K562 (cell line): Measurements from ENCODE around the gene SGPP1. TPM values are rescaled to one million over a fixed set of nuclear protein-coding genes. Genes with fewer than 3 reads are reported as not detected.

Source experiments
- ATAC-seq: fragments of 200-7000 bp; cut with Tn5 transposase; 3 replicates; pipeline ENCODE4 v1.9.1; 2020; ENCODE audit warnings: moderate library complexity
- BruUV-seq: library from RNA; stranded (reverse); fragments of 400-500 nt; replicated peaks from 2 replicates; lab custom pipeline; 2021; lab: Mats Ljungman, UMichigan
- CTCF ChIA-PET: fragments of 300-600 bp; formaldehyde crosslinking; extraction: SDS; loops from one replicate; lab custom pipeline; 2021; ENCODE audit warnings: low intra/inter-chr PET ratio; lab: Yijun Ruan, JAX
- POLR2A ChIA-PET: fragments of 300-600, 350-650 bp; sonication (Branson Sonifier 250); formaldehyde crosslinking; extraction: SDS; loops from one replicate; lab custom pipeline; 2021; ENCODE audit warnings: antibody characterized with exemption, inconsistent platforms; lab: Yijun Ruan, JAX
- DNase-seq, 4 experiments: peaks; one replicate each; pipeline versions ENCODE4 v3.0.0 to v3.0.0-alpha.2; 2011 to 2018; ENCODE audit warnings: low spot score in 3 of 4, mixed read lengths in 3 of 4; ENCODE audit errors: extremely low read depth in 1 of 4
- FAIRE-seq: peaks from 2 replicates; lab custom pipeline; 2011; peaks lifted over from hg19 to GRCh38; lab: Jason Lieb, UNC
- H2AFZ ChIP-seq: 2 replicates; pipeline ENCODE4 v1.6.0; 2011; ENCODE audit warnings: low read depth, low read length, control low read depth, inconsistent platforms
- H3K27ac ChIP-seq: fragments of 200-600 bp; 3 replicates; pipeline ENCODE4 v1.8.0; 2011; ENCODE audit warnings: low read depth, mild to moderate bottlenecking, control low read depth, inconsistent platforms, low read length, moderate library complexity, mixed read lengths; ENCODE audit errors: extremely low read depth
- H3K27me3 ChIP-seq, 2 experiments: fragments of 300-600 bp in 1 of 2; 2 replicates in 1 of 2; 3 replicates in 1 of 2; pipeline versions ENCODE4 v1.6.0 to v1.8.0; 2011; ENCODE audit warnings: inconsistent platforms in 2 of 2, low read length in 2 of 2, mild to moderate bottlenecking in 1 of 2, mixed read lengths in 1 of 2, moderate library complexity in 1 of 2; ENCODE audit not compliant: control insufficient read depth in 2 of 2, insufficient read depth in 2 of 2
- H3K36me3 ChIP-seq: fragments of 300-600 bp; 3 replicates; pipeline ENCODE4 v1.8.0; 2011; ENCODE audit warnings: mild to moderate bottlenecking, low read length, inconsistent platforms; ENCODE audit not compliant: control insufficient read depth, insufficient read depth
- H3K4me1 ChIP-seq, 2 experiments: fragments of 200-600 bp in 1 of 2; replicated peaks in 1 of 2; 2 replicates in 1 of 2; 3 replicates in 1 of 2; pipeline versions ENCODE4 v1.5.1 to v1.8.0; 2011; ENCODE audit warnings: inconsistent platforms in 2 of 2, low read length in 2 of 2, mild to moderate bottlenecking in 1 of 2, mixed read lengths in 1 of 2, moderate library complexity in 1 of 2; ENCODE audit not compliant: control insufficient read depth in 2 of 2, insufficient read depth in 2 of 2
- H3K4me2 ChIP-seq: 2 replicates; pipeline ENCODE4 v1.6.1; 2011; ENCODE audit warnings: low read length, control low read depth, inconsistent platforms, mixed read lengths; ENCODE audit not compliant: insufficient read depth
- H3K4me3 ChIP-seq: fragments of 200-600 bp; sonication (generic), shearing (Covaris generic); 2 replicates; pipeline ENCODE4 v1.5.1; 2016; ENCODE audit warnings: control low read depth, inconsistent platforms
- H3K79me2 ChIP-seq: fragments of 200-600 bp; 3 replicates; pipeline ENCODE4 v1.8.0; 2011; ENCODE audit warnings: low read length, inconsistent platforms; ENCODE audit not compliant: control insufficient read depth, insufficient read depth
- H3K9ac ChIP-seq, 2 experiments: 2 replicates each; pipeline versions ENCODE4 v1.6.0 to v1.6.1; 2011; ENCODE audit warnings: low read depth in 2 of 2, low read length in 2 of 2, control low read depth in 1 of 2, inconsistent platforms in 1 of 2, mild to moderate bottlenecking in 1 of 2, mixed read lengths in 1 of 2; ENCODE audit not compliant: insufficient read depth in 1 of 2
- H3K9me1 ChIP-seq: one replicate; pipeline ENCODE4 v1.6.0; 2011; ENCODE audit warnings: inconsistent platforms, mild to moderate bottlenecking, low read length, moderate library complexity; ENCODE audit not compliant: control insufficient read depth, insufficient read depth
- H3K9me3 ChIP-seq: replicated peaks from 2 replicates; pipeline ENCODE4 v1.5.1; 2011; ENCODE audit warnings: low read depth, low read length, inconsistent platforms; ENCODE audit not compliant: control insufficient read depth, insufficient read depth
- H4K20me1 ChIP-seq: replicated peaks from 2 replicates; pipeline ENCODE4 v1.6.1; 2011; ENCODE audit warnings: low read length, inconsistent platforms, mixed read lengths; ENCODE audit not compliant: control insufficient read depth, insufficient read depth
- MEF2D ChIP-seq: conservative IDR thresholded peaks from 2 replicates; pipeline ENCODE4 v1.6.1; 2016; ENCODE audit warnings: low read depth, missing genetic modification characterization, missing compliant biosample characterization
- POLR2G ChIP-seq: fragments of 200-400 bp; formaldehyde crosslinking; IDR thresholded peaks from 2 replicates; pipeline ENCODE4 v1.6.1; 2017; ENCODE audit warnings: low read depth, mild to moderate bottlenecking, antibody characterized with exemption, low read length, moderate library complexity
- TCF15 ChIP-seq: fragments of 250-450 bp; sonication (Bioruptor Pico); IDR thresholded peaks from 2 replicates; pipeline ENCODE4 v1.8.0; 2022; ENCODE audit warnings: moderate library complexity, mild to moderate bottlenecking, inconsistent platforms
- WGBS: fragments of 100-300 bp; shearing (Covaris generic); methylation state at CpG from one replicate; pipeline ENCODE4 v1.1.6; 2016; ENCODE audit warnings: low coverage, mixed read lengths; ENCODE audit not compliant: insufficient coverage; ENCODE audit errors: missing lambda C conversion rate; 5-methylcytosine and 5-hydroxymethylcytosine counted together
- in situ Hi-C: fragments of 300-500 bp; cut with MboI; formaldehyde crosslinking; loops from 4 replicates; pipeline ENCODE4 v1.15.0; 2018; ENCODE audit warnings: inconsistent platforms, mixed read lengths
- intact Hi-C: fragments of 100-400 bp; cut with micrococcal nuclease; formaldehyde crosslinking; loops from 2 replicates; pipeline ENCODE4 v1.14.2; 2022
- polyA plus RNA-seq, 8 experiments: library from polyadenylated mRNA; depleted of rRNA in 4 of 8; stranded (reverse) in 5 of 8; unstranded in 3 of 8; fragments of >200 nt; fragmentation: Nextera tagmentation in 2 of 8; fragmentation: Illumina TruSeq in 1 of 8; extraction: Ambion mirVana in 2 of 8; extraction: Trizol in 1 of 8; gene quantifications; 2 replicates each; pipeline versions ENCODE4 v1.2.1 to v1.2.3, GENCODE V29; 2011 to 2014; ENCODE audit warnings: inconsistent platforms in 1 of 8, missing spikeins in 1 of 8
- total RNA-seq, 7 experiments: library from RNA; depleted of rRNA in 6 of 7; stranded (reverse); fragments of >200 nt in 6 of 7; fragmentation: Illumina TruSeq in 2 of 7; extraction: Trizol in 2 of 7; gene quantifications; 2 replicates each; pipeline versions ENCODE4 v1.2.1 to v1.2.3, GENCODE V29; 2011 to 2021; ENCODE audit warnings: low replicate concordance in 1 of 7

SGPP1 gene
- total and polyA plus RNA-seq, 9 of the 15 experiments (the other 6 are each of a cell fraction or from before 2014, with no cell fraction given): 2.2 to 7.3 (median 5.6) TPM

GRCh38 chr14:63766611-63767010 is 38.7 kb upstream of the SGPP1 start (continued):
- TF ChIP-seq MEF2D (no peak), POLR2G (no peak), TCF15 (CRISPR knock-in tag) (no peak)
- TF ChIP-seq, all 486 proteins: peak for 0

GRCh38 chr14:63764620-63765139 is 36.8 kb upstream of the SGPP1 start:
- Histone ChIP-seq H3K36me3 (no peaks in the 10 kb centered on the region), H3K79me2 (no peaks in the 10 kb centered on the region), H2AFZ (no peak overlapping the region), H3K9me1 (no peaks in the 10 kb centered on the region), H3K27me3 (no peaks in the 10 kb centered on the region; a peak in 1 of 5 replicates), H3K4me3 (no peak overlapping the region), H4K20me1 (no peaks in the 10 kb centered on the region), H3K9me3 (no peaks in the 10 kb centered on the region), H3K4me2 (no peak overlapping the region), H3K4me1 (peaks cover 0 to 3% of the 10 kb centered on the region in 2 experiments; a peak in 2 of 5 replicates), H3K9ac (no peak overlapping the region), H3K27ac (no peak overlapping the region)
- no peak for TF ChIP-seq TCF15 (CRISPR knock-in tag)
- intact Hi-C loops: no loop called here
- DNase-seq (no peak), FAIRE-seq (no peak), ATAC-seq (no peak)
- POLR2A ChIA-PET: no interaction called here
- BruUV-seq: no TSS peak
- CTCF ChIA-PET: no interaction called here
- in situ Hi-C loops: no loop called here
- WGBS: 0% methylated on average over 3 of the region's 6 CpGs
